GM12873 (cell line): ENCODE measurements around the gene FSIP1.

Experiments used
- TF ChIP-seq, protein P1 (sequence below): IDR thresholded peaks from 2 replicates; pipeline ENCODE4 v1.5.1; 2012; ENCODE audit warnings: low read depth, mild to moderate bottlenecking, moderate library complexity, low read length, control low read depth; ENCODE audit not compliant: insufficient read depth; ENCODE audit errors: missing control alignments

Gene FSIP1

DNA sequence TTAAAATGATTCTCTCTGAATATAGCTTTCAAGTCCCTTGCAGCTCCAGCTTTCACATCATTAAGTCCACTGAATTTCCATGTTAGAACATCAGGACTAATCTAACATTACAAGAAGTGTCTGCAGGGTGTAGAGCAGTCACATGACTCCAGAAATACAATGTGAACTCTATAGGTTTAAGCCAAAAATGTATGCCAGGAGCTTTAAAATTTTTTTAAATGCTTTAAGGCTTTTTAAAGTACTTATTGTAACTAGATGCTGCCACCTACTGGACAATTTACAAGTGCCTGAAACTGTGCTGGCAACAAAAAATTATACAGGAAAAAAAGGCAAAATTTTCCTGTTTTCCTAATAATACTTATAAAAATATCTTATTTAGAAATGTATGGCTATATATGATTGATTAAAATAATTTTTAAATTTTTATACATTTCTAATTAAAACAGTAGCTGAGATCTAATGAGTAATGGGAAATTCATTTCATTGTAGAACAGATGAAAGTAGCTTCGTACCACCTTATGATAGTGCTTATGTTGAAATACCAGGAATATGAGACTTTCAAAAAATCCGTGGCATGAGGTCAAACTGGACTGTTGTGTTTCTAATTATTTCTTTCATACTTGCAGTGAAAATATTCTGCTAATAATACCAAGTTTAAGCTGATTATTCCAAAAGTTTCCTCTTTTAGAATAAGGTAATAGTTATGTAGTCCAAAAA lies 25.7 kb downstream of the FSIP1 start:
- TF ChIP-seq, protein P1, sequence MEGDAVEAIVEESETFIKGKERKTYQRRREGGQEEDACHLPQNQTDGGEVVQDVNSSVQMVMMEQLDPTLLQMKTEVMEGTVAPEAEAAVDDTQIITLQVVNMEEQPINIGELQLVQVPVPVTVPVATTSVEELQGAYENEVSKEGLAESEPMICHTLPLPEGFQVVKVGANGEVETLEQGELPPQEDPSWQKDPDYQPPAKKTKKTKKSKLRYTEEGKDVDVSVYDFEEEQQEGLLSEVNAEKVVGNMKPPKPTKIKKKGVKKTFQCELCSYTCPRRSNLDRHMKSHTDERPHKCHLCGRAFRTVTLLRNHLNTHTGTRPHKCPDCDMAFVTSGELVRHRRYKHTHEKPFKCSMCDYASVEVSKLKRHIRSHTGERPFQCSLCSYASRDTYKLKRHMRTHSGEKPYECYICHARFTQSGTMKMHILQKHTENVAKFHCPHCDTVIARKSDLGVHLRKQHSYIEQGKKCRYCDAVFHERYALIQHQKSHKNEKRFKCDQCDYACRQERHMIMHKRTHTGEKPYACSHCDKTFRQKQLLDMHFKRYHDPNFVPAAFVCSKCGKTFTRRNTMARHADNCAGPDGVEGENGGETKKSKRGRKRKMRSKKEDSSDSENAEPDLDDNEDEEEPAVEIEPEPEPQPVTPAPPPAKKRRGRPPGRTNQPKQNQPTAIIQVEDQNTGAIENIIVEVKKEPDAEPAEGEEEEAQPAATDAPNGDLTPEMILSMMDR, result peak; percentile 55

DNA sequence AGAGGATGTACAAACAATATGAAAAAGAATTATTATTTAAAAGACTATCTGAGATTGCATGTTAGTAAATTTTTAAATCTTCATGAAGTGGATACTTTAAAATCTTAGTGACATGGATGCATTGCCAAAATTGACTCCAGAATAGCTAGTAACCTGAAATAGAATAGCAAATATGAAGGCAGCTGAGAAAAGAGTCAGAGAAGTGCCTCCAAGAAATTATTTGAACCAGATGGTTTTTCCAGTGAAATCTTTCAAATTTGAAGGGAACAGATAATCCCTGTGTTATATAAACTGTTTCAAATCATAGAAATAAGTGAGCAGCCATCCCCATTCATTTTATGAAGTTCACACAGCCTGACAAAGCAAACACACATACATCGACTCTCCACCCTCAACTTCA lies 29.6 kb downstream of the FSIP1 start:
- TF ChIP-seq, protein P1, result no peak

DNA sequence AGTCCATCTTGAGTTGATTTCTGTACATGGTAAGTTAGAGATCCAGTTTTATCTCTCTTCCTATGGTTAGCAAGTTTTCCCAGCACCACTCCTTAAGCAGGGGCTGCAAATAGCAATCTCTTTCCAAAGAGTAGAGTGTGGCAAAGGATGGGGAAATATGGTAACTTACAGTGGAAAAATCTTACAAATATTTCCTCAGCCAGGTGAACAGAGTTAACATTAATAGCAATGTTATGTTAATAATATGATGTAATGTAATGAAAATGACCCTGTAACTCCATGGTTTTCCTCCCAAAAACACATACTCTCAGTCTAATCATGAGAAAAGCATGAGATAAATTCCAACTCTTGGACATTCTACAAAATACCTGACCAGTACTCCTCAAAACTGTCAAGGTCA lies 30.4 kb downstream of the FSIP1 start:
- TF ChIP-seq, protein P1, result no peak

DNA sequence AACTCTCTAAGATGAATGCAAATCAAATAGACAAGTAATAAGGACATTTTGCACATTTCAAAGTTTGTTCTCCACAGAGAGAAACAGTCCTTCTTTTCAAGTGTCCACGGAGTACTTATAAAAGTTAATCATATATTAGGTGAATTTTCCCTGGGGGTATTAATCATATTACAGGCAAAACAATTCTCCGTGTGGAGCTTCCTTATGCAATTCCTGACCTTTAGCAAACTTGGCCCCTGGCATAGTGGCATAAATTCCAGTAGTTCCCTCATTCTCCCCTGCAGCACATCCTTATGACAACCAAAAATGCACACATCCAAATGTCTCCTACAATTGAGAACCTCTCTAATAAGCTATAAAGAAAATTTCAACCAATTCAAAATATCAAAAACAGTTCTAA lies 34.4 kb downstream of the FSIP1 start:
- TF ChIP-seq, protein P1, result no peak

DNA sequence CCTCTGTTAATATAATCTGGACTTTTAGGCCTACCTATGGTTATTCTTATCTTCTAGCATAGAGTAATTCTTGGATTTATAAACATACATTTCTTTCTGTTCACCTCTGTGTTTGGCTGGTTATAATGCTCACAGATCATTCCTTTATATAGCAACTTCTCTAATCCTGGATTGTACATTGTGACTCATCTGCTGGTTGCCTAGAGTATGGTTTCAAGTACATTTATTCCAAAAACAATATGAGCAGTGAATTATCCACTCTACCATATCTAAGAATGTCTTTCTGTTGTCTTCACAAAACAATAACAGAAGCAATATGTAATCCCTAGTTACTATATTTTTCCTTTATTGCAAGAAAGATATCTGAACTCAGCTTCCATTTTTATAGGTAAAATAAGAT lies 35.3 kb downstream of the FSIP1 start:
- TF ChIP-seq, protein P1, result no peak

DNA sequence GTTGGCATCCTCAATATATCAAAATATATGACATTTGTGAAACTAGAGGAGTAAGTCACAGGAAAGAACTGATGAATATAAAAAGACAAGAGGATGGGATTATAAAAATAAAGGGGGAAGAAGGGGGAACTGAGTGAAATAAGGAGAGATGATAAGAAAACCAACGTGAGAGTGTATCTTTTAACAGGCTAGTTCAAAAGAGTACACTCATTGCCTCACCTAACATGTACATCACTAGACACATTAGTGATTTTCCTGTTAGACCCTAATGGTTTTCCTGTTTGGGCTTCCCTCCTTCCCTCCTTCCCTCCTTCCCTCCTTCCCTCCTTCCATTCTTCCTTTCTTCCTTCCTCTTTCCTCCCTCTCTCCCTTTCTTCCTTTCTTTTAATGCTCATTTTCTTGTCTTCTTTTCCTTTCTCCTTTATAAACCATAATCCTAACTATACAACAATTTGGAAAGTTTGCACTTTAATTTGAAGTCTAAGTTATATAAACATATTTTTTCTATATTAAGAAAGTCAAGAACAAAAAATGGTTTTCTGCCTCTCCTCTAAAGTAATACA lies 35.8 kb downstream of the FSIP1 start:
- TF ChIP-seq, protein P1, result no peak

DNA sequence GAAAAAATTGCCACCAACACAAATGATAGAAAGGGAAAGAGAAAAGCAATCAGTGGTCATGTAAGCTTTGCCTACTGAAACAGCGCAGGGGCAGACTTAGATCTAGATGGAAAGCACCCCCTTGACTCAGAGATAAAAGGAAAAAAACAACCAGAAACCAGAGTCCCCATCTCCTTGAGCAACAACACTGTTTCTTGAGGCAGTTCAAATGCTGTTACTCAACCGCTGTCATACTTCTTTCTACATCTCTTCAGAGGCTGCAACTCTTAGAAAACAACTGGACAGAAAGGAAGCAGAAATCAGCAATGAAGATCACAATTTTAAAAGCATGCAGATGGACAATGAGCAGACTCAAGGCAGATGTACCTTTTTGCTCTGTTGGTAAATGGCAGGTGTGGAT lies 36.5 kb downstream of the FSIP1 start:
- TF ChIP-seq, protein P1, result no peak
